ENCODE data around the gene SKI. TPM values are rescaled to one million over a fixed set of nuclear protein-coding genes. Genes with fewer than 3 reads are reported as not detected.

Gene SKI
- total RNA-seq, 1 donor from 2014 or later, result 90.0 TPM

- Histone ChIP-seq H3K4me1 (peaks cover 20% of the 10 kb centered on the region), H3K27ac (no peak overlapping the region), H3K9me3 (no peaks in the 10 kb centered on the region), H3K4me3 (no peak overlapping the region), H3K36me3 (peaks cover 28% of the 10 kb centered on the region), H3K27me3 (ENCODE audit: low read depth) (no peaks in the 10 kb centered on the region)
- ATAC-seq (no peak), DNase-seq (peak; percentile 45)
- no peak for TF ChIP-seq CTCF (IDR thresholded peaks at IDR 0.05)
- intact Hi-C loops (cut with DNase I), result no loop called here
Observed at GRCh38 chr1:2185880-2186855, 42.0 kb upstream of the SKI start.

- intact Hi-C loops (cut with DNase I), result no loop called here
Observed at GRCh38 chr1:2186901-2187300, 41.2 kb upstream of the SKI start.

GRCh38 chr1:2187619-2188018 is 40.5 kb upstream of the SKI start:
- Histone ChIP-seq H3K4me3 (no peak overlapping the region), H3K27me3 (ENCODE audit: low read depth) (no peaks in the 10 kb centered on the region), H3K27ac (no peak overlapping the region), H3K4me1 (peaks cover 34% of the 10 kb centered on the region), H3K36me3 (peaks cover 28% of the 10 kb centered on the region), H3K9me3 (no peaks in the 10 kb centered on the region)
- ATAC-seq (no peak), DNase-seq (peak; percentile 43)
- TF ChIP-seq CTCF (IDR thresholded peaks at IDR 0.05), result no peak
- intact Hi-C loops (cut with DNase I), result no loop called here

More at GRCh38 chr1:2186901-2187300, 41.2 kb upstream of the SKI start:
- no peak for ATAC-seq
- no peak for TF ChIP-seq CTCF (IDR thresholded peaks at IDR 0.05)
- DNase-seq, result no peak
- Histone ChIP-seq H3K27ac (no peak overlapping the region), H3K4me1 (peaks cover 27% of the 10 kb centered on the region), H3K9me3 (no peaks in the 10 kb centered on the region), H3K4me3 (no peak overlapping the region), H3K27me3 (ENCODE audit: low read depth) (no peaks in the 10 kb centered on the region), H3K36me3 (peaks cover 28% of the 10 kb centered on the region)

- DNase-seq (peak; percentile 45), ATAC-seq (no peak)
- Histone ChIP-seq H3K4me1 (peaks cover 41% of the 10 kb centered on the region), H3K36me3 (peaks cover 28% of the 10 kb centered on the region), H3K27ac (no peak overlapping the region), H3K27me3 (ENCODE audit: low read depth) (no peaks in the 10 kb centered on the region), H3K4me3 (no peak overlapping the region), H3K9me3 (no peaks in the 10 kb centered on the region)
- no peak for TF ChIP-seq CTCF (IDR thresholded peaks at IDR 0.05)
- intact Hi-C loops (cut with DNase I), result no loop called here
Observed at GRCh38 chr1:2188336-2188735, 39.8 kb upstream of the SKI start.

- ATAC-seq (peak; percentile 92 to 94), DNase-seq (peak; percentile 96)
- Histone ChIP-seq H3K4me3 (peak overlapping the region; percentile 63), H3K27ac (peak overlapping the region; percentile 93), H3K9me3 (no peaks in the 10 kb centered on the region), H3K27me3 (ENCODE audit: low read depth) (no peaks in the 10 kb centered on the region), H3K4me1 (peaks cover 49% of the 10 kb centered on the region), H3K36me3 (peaks cover 17% of the 10 kb centered on the region)
- no peak for TF ChIP-seq CTCF (IDR thresholded peaks at IDR 0.05)
- intact Hi-C loops (cut with DNase I), result no loop called here
Observed at GRCh38 chr1:2189459-2190425, 38.4 kb upstream of the SKI start.

Data from lower lobe of right lung (tissue), 2 donors.